Dendritic cell treated with granulocyte-macrophage colony-stimulating factor and Interleukin-4, amounts not matched to agents 40 ng/mL and 50 ng/mL, for 4 days (primary cell): ENCODE results near the gene CACNA2D1.

ENCODE experiments used
- H3K27ac Mint-ChIP-seq: one replicate; pipeline ENCODE4 v1.8.0; 2022; ENCODE audit warnings: mild to moderate bottlenecking, mixed read lengths
- H3K27me3 Mint-ChIP-seq: one replicate; pipeline ENCODE4 v1.8.0; 2022; ENCODE audit warnings: mild to moderate bottlenecking, mixed read lengths
- H3K36me3 Mint-ChIP-seq: one replicate; pipeline ENCODE4 v1.8.0; 2022; ENCODE audit warnings: low read depth, mixed read lengths
- H3K4me1 Mint-ChIP-seq: one replicate; pipeline ENCODE4 v1.8.0; 2022; ENCODE audit warnings: low read depth, mixed read lengths
- H3K4me3 Mint-ChIP-seq: one replicate; pipeline ENCODE4 v1.8.0; 2022; ENCODE audit warnings: mild to moderate bottlenecking, moderate library complexity, mixed read lengths
- H3K9me3 Mint-ChIP-seq: one replicate; pipeline ENCODE4 v1.8.0; 2022; ENCODE audit warnings: mixed read lengths
- intact Hi-C: fragments of 100-400 bp; cut with micrococcal nuclease; formaldehyde crosslinking; loops from one replicate; pipeline ENCODE4 v1.15.0; 2022

Gene CACNA2D1

GRCh38 chr7:82212466-82212865 is 231.1 kb downstream of the CACNA2D1 start:
- Mint-ChIP-seq H3K27ac (no peak overlapping the region), H3K4me1 (no peaks in the 10 kb centered on the region), H3K4me3 (no peak overlapping the region), H3K9me3 (no peaks in the 10 kb centered on the region), H3K36me3 (no peaks in the 10 kb centered on the region), H3K27me3 (no peaks in the 10 kb centered on the region)
- intact Hi-C loops = no loop called here

GRCh38 chr7:82211333-82211732 is 232.2 kb downstream of the CACNA2D1 start:
- intact Hi-C loops = no loop called here
- Mint-ChIP-seq H3K4me3 (no peak overlapping the region), H3K4me1 (no peaks in the 10 kb centered on the region)

GRCh38 chr7:82210416-82211184 is 233.0 kb downstream of the CACNA2D1 start:
- no peaks in the 10 kb centered on the region for H3K4me1 Mint-ChIP-seq
- H3K27ac Mint-ChIP-seq = no peak overlapping the region
- no peaks in the 10 kb centered on the region for H3K27me3 Mint-ChIP-seq
- H3K36me3 Mint-ChIP-seq = no peaks in the 10 kb centered on the region
- H3K9me3 Mint-ChIP-seq = no peaks in the 10 kb centered on the region
- no peak overlapping the region for H3K4me3 Mint-ChIP-seq
- intact Hi-C loops = no loop called here

More at GRCh38 chr7:82211333-82211732, 232.2 kb downstream of the CACNA2D1 start:
- H3K36me3 Mint-ChIP-seq = no peaks in the 10 kb centered on the region
- H3K9me3 Mint-ChIP-seq = no peaks in the 10 kb centered on the region
- no peak overlapping the region for H3K27ac Mint-ChIP-seq
- no peaks in the 10 kb centered on the region for H3K27me3 Mint-ChIP-seq

GRCh38 chr7:82209179-82209747 is 234.3 kb downstream of the CACNA2D1 start:
- Mint-ChIP-seq H3K9me3 (no peaks in the 10 kb centered on the region), H3K4me1 (no peaks in the 10 kb centered on the region), H3K27ac (no peak overlapping the region), H3K27me3 (no peaks in the 10 kb centered on the region), H3K36me3 (no peaks in the 10 kb centered on the region), H3K4me3 (no peak overlapping the region)
- intact Hi-C loops = no loop called here

- Mint-ChIP-seq H3K27me3 (no peaks in the 10 kb centered on the region), H3K36me3 (no peaks in the 10 kb centered on the region), H3K9me3 (no peaks in the 10 kb centered on the region), H3K27ac (no peak overlapping the region), H3K4me1 (no peaks in the 10 kb centered on the region), H3K4me3 (no peak overlapping the region)
- intact Hi-C loops = no loop called here
Observed at GRCh38 chr7:82204694-82205093, 238.9 kb downstream of the CACNA2D1 start.

- no peaks in the 10 kb centered on the region for H3K4me1 Mint-ChIP-seq
- no peaks in the 10 kb centered on the region for H3K27me3 Mint-ChIP-seq
- H3K27ac Mint-ChIP-seq = no peak overlapping the region
- no peaks in the 10 kb centered on the region for H3K9me3 Mint-ChIP-seq
- no peak overlapping the region for H3K4me3 Mint-ChIP-seq
- no peaks in the 10 kb centered on the region for H3K36me3 Mint-ChIP-seq
- intact Hi-C loops = no loop called here
Observed at GRCh38 chr7:82202965-82203364, 240.6 kb downstream of the CACNA2D1 start.

GRCh38 chr7:82202107-82202506 is 241.5 kb downstream of the CACNA2D1 start:
- Mint-ChIP-seq H3K4me3 (no peak overlapping the region), H3K27me3 (no peaks in the 10 kb centered on the region), H3K9me3 (no peaks in the 10 kb centered on the region), H3K4me1 (no peaks in the 10 kb centered on the region), H3K36me3 (no peaks in the 10 kb centered on the region), H3K27ac (no peak overlapping the region)
- intact Hi-C loops = no loop called here

GRCh38 chr7:82200601-82201000 is 243.0 kb downstream of the CACNA2D1 start:
- Mint-ChIP-seq H3K27ac (no peak overlapping the region), H3K27me3 (no peaks in the 10 kb centered on the region), H3K4me1 (no peaks in the 10 kb centered on the region), H3K4me3 (no peak overlapping the region), H3K9me3 (no peaks in the 10 kb centered on the region), H3K36me3 (no peaks in the 10 kb centered on the region)
- intact Hi-C loops = no loop called here

- Mint-ChIP-seq H3K27ac (no peak overlapping the region), H3K36me3 (no peaks in the 10 kb centered on the region), H3K4me1 (no peaks in the 10 kb centered on the region), H3K9me3 (no peaks in the 10 kb centered on the region), H3K4me3 (no peak overlapping the region), H3K27me3 (no peaks in the 10 kb centered on the region)
- intact Hi-C loops = no loop called here
Observed at GRCh38 chr7:82194016-82194643, 249.4 kb downstream of the CACNA2D1 start.

- no peaks in the 10 kb centered on the region for H3K27me3 Mint-ChIP-seq
- intact Hi-C loops = no loop called here
- H3K4me1 Mint-ChIP-seq = no peaks in the 10 kb centered on the region
- no peak overlapping the region for H3K4me3 Mint-ChIP-seq
- H3K36me3 Mint-ChIP-seq = no peaks in the 10 kb centered on the region
- no peaks in the 10 kb centered on the region for H3K9me3 Mint-ChIP-seq
- H3K27ac Mint-ChIP-seq = no peak overlapping the region
Observed at GRCh38 chr7:82188636-82189035, 254.9 kb downstream of the CACNA2D1 start.

GRCh38 chr7:82185443-82185842 is 258.1 kb downstream of the CACNA2D1 start:
- intact Hi-C loops = no loop called here
- Mint-ChIP-seq H3K27ac (no peak overlapping the region), H3K36me3 (no peaks in the 10 kb centered on the region), H3K4me3 (no peak overlapping the region), H3K9me3 (no peaks in the 10 kb centered on the region), H3K27me3 (no peaks in the 10 kb centered on the region), H3K4me1 (no peaks in the 10 kb centered on the region)

- no peaks in the 10 kb centered on the region for H3K9me3 Mint-ChIP-seq
- H3K36me3 Mint-ChIP-seq = no peaks in the 10 kb centered on the region
- H3K27ac Mint-ChIP-seq = no peak overlapping the region
- no peaks in the 10 kb centered on the region for H3K27me3 Mint-ChIP-seq
- H3K4me1 Mint-ChIP-seq = no peaks in the 10 kb centered on the region
- no peak overlapping the region for H3K4me3 Mint-ChIP-seq
- intact Hi-C loops = no loop called here
Observed at GRCh38 chr7:82183634-82184033, 259.9 kb downstream of the CACNA2D1 start.

GRCh38 chr7:82179311-82179710 is 264.3 kb downstream of the CACNA2D1 start:
- Mint-ChIP-seq H3K27me3 (no peaks in the 10 kb centered on the region), H3K4me1 (no peaks in the 10 kb centered on the region), H3K4me3 (no peak overlapping the region), H3K36me3 (no peaks in the 10 kb centered on the region), H3K27ac (no peak overlapping the region), H3K9me3 (no peaks in the 10 kb centered on the region)
- intact Hi-C loops = no loop called here

- no peaks in the 10 kb centered on the region for H3K36me3 Mint-ChIP-seq
- peaks cover 1% of the 10 kb centered on the region for H3K27me3 Mint-ChIP-seq
- H3K4me3 Mint-ChIP-seq = no peak overlapping the region
- no peaks in the 10 kb centered on the region for H3K9me3 Mint-ChIP-seq
- no peaks in the 10 kb centered on the region for H3K4me1 Mint-ChIP-seq
- no peak overlapping the region for H3K27ac Mint-ChIP-seq
- intact Hi-C loops = no loop called here
Observed at GRCh38 chr7:82175319-82175718, 268.3 kb downstream of the CACNA2D1 start.
